ENCODE measurements around the gene OR2T1.
A peak's percentile ranks its signal among the peaks of the same experiment; 100 is the strongest.

OR2T1 gene

GRCh38 chr1:248402748-248403147 lies at the start of gene OR2T1:
Gene OR2T1 (plus strand): TSS chr1:248403048. CDS start chr1:248406148, 3,100 bp downstream.
- TF ChIP-seq POLR2A (IDR thresholded peaks at IDR 0.05; ENCODE audit: low read length) (no peak), GATA1 (IDR thresholded peaks at IDR 0.05; ENCODE audit: low read depth, low read length) (no peak)
- DNase-seq, result no peak

- TF ChIP-seq GATA1 (IDR thresholded peaks at IDR 0.05; ENCODE audit: low read depth, low read length) (no peak), POLR2A (IDR thresholded peaks at IDR 0.05; ENCODE audit: low read length) (no peak)
- no peak for DNase-seq
These were observed 43.4 kb upstream of the OR2T1 start for GRCh38 chr1:248359415-248359814.

DNA sequence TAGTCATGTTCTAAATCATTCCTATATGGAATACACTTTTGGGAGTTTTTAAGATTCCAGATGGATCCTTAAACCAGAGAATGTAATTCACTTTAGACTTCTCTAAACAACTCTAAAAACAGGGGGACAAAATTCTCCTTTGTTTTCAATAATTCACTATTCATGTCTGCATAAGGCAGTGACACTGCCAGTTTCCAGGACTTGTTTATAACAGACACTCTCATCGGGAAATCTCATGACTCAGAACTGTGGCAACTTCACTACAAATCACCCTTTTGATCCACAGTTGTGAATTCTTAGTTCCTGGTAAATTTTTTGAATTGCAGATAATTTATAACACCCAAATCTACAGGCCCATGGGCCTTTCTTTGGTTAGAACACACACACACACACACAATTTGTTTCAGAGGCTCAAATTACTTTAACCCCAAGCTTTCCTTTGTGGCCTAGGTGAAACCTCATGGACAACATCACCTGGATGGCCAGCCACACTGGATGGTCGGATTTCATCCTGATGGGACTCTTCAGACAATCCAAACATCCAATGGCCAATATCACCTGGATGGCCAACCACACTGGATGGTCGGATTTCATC lies 41.6 kb upstream of the OR2T1 start, which contains the start of gene OR2T4:
Gene OR2T4 (plus strand): TSS at position 545 of the 595 bp plus-strand sequence. CDS start 0 bp downstream, at position 545.
- DNase-seq, result no peak
- TF ChIP-seq GATA1 (IDR thresholded peaks at IDR 0.05; ENCODE audit: low read depth, low read length), result no peak
- TF ChIP-seq POLR2A (IDR thresholded peaks at IDR 0.05; ENCODE audit: low read length), result no peak

DNA sequence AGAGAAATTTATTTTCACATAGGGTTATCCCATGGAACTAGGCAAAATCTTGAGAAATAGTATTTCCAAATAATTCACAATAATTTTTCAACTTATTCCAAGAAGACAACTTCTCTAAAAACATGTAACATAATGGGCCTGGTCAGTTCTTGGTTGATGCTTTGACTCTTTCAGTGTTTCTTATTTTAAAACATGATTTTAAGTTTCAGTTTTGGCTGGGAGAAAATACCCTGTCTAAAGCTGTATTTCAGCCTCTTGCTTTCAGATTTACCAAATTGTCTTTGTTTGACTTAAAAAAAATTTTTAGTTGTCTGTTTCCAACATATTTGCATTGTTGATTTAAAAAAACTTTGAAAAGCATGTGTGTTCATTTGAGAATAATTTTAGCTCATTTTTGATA lies 36.2 kb upstream of the OR2T1 start:
- DNase-seq, result no peak
- no peak for TF ChIP-seq POLR2A (IDR thresholded peaks at IDR 0.05; ENCODE audit: low read length)
- TF ChIP-seq GATA1 (IDR thresholded peaks at IDR 0.05; ENCODE audit: low read depth, low read length), result no peak

DNA sequence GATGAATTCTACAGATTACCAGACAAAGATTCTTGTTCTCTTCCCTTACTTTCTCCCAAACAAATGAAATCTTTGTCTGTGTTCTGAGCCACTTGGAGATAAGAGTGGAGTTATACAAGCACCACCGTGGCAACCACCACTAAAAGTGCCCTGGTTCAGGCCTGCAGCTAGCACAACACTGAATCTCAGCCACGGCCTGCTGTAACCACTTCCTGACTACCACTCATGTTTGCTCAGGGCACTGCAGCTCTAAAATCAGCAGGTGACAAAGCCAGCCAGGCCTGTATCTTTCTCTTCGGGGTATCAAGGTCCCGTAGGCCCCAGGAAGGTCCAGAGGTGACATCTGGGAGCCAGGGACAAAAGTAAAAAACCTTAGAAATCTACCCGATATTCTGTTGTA lies 30.5 kb upstream of the OR2T1 start:
- no peak for DNase-seq
- TF ChIP-seq POLR2A (IDR thresholded peaks at IDR 0.05; ENCODE audit: low read length), result no peak
- TF ChIP-seq GATA1 (IDR thresholded peaks at IDR 0.05; ENCODE audit: low read depth, low read length), result no peak

- DNase-seq, result no peak
- TF ChIP-seq POLR2A (IDR thresholded peaks at IDR 0.05; ENCODE audit: low read length), result no peak
- no peak for TF ChIP-seq GATA1 (IDR thresholded peaks at IDR 0.05; ENCODE audit: low read depth, low read length)
These were observed 29.1 kb upstream of the OR2T1 start for GRCh38 chr1:248373761-248374160.

- no peak for DNase-seq
- TF ChIP-seq GATA1 (IDR thresholded peaks at IDR 0.05; ENCODE audit: low read depth, low read length) (no peak), POLR2A (IDR thresholded peaks at IDR 0.05; ENCODE audit: low read length) (no peak)
These were observed 27.4 kb upstream of the OR2T1 start, which contains the start of gene OR2T6 for GRCh38 chr1:248375446-248375845. Gene OR2T6 (plus strand): TSS chr1:248375746. CDS start chr1:248387609, 11,863 bp downstream.

- TF ChIP-seq GATA1 (IDR thresholded peaks at IDR 0.05; ENCODE audit: low read depth, low read length), result no peak
- no peak for TF ChIP-seq POLR2A (IDR thresholded peaks at IDR 0.05; ENCODE audit: low read length)
- no peak for DNase-seq
These were observed 25.9 kb upstream of the OR2T1 start for GRCh38 chr1:248376916-248377315.

DNA sequence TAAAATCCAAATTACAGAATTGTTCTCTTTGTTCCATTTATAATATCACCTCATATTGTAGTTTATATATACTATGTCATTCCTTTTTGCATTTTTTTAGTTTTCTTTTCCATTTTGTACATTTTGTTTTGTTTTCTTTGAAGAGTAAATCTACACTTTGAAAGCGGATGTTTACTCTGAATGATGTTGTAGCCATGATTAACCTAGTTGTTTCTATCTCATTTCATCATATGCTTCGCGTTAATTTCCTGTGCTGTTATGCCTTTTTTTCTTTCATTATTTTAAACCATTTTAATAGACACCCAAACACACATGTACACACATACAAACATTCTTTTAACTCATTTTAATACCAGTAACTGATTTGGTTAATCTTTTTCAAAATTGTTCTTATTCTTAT lies 22.0 kb upstream of the OR2T1 start:
- no peak for TF ChIP-seq GATA1 (IDR thresholded peaks at IDR 0.05; ENCODE audit: low read depth, low read length)
- no peak for TF ChIP-seq POLR2A (IDR thresholded peaks at IDR 0.05; ENCODE audit: low read length)
- no peak for DNase-seq

DNA sequence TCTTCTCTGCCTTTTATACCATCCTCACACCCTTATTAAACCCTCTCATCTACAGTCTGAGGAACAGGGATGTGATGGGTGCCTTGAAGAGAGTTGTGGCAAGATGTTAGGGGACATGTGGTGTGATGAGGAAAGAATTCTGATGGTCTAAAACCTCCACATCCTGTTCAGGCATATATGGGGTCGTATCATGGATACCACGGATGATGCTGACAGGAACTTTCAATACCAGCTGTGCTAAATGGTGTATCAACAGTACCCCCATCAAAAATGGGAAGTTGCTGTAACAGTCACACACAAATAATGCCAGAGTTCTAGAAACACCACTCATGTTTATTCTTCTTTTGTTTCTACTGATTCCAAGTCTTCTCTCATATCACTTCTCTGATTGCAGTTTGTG lies 14.4 kb upstream of the OR2T1 start:
- TF ChIP-seq GATA1 (IDR thresholded peaks at IDR 0.05; ENCODE audit: low read depth, low read length) (no peak), POLR2A (IDR thresholded peaks at IDR 0.05; ENCODE audit: low read length) (no peak)
- no peak for DNase-seq

GRCh38 chr1:248393050-248393449 lies 9.8 kb upstream of the OR2T1 start:
- TF ChIP-seq POLR2A (IDR thresholded peaks at IDR 0.05; ENCODE audit: low read length) (no peak), GATA1 (IDR thresholded peaks at IDR 0.05; ENCODE audit: low read depth, low read length) (no peak)

GRCh38 chr1:248404024-248404423 lies 1.2 kb downstream of the OR2T1 start:
- DNase-seq, result peak; percentile 7 to 19
- TF ChIP-seq POLR2A (IDR thresholded peaks at IDR 0.05; ENCODE audit: low read length) (no peak), GATA1 (IDR thresholded peaks at IDR 0.05; ENCODE audit: low read depth, low read length) (no peak)

More at GRCh38 chr1:248393050-248393449, 9.8 kb upstream of the OR2T1 start:
- DNase-seq, result no peak

- TF ChIP-seq POLR2A (IDR thresholded peaks at IDR 0.05; ENCODE audit: low read length) (no peak), GATA1 (IDR thresholded peaks at IDR 0.05; ENCODE audit: low read depth, low read length) (no peak)
These were observed 4.2 kb downstream of the OR2T1 start for GRCh38 chr1:248406721-248407692.

DNA sequence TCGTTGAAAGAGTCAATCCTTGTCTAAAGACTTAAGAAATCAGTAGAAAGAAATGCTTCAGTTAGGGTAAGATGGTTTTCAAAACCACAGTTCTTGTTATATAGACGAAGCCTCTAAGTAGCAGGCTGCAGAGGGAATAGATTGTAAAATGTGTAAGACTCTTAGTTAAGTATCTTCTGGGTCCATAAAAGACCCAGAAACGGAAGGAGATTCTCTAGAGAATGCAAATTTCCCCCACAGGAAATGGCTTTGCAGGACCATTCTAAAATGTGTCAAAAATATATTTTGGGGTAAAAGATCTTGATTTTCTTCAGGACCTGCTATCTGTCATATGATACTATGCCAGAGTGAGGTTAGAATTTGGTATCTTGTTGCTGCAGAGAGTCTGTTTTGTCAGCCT lies 13.4 kb downstream of the OR2T1 start:
- no peak for TF ChIP-seq POLR2A (IDR thresholded peaks at IDR 0.05; ENCODE audit: low read length)
- TF ChIP-seq GATA1 (IDR thresholded peaks at IDR 0.05; ENCODE audit: low read depth, low read length), result no peak
- DNase-seq, result no peak

More at GRCh38 chr1:248406721-248407692, 4.2 kb downstream of the OR2T1 start:
- DNase-seq, result no peak
